ENCODE measurements around the gene SOX21. TPM values are rescaled to one million over a fixed set of nuclear protein-coding genes. Genes with fewer than 3 reads are reported as not detected.
A peak's percentile ranks its signal among the peaks of the same experiment; 100 is the strongest.

Gene SOX21
- total and polyA plus RNA-seq, 8 donors, result 2.4 to 32.4 (median 5.4) TPM; not detected in 1

DNA sequence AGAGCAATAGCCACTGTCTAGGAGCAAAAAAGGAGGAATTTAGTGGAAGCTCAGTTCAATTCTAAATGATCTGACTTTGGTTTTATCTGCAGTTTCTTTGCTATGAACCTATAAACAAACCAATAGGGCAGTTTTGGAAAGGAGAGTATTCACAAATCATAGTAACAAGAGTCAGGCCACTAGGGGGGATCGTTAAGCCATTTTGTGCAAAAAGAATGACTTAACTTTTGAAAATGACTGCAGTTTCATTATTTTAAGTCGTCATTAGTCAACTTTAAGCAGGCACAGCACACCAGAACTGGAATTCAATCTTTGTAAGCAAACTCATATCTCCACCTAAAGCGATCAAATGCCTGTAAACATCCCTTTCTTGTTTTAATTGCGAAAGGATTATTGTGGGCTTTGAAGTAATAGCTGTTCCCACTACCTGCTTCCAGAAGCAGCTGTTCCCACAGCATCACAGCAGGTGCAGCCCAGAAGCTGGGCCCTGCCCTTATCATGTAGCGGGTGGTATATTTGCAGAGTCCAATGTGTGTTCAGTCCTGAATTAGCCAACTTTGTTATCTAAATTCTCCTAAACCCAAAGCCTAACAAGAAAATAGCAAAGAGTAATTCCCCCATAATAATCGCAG lies 51.5 kb downstream of the SOX21 start:
- peak in 1 of 2 donors; percentile 49 for DNase-seq
- TF ChIP-seq, protein P1, sequence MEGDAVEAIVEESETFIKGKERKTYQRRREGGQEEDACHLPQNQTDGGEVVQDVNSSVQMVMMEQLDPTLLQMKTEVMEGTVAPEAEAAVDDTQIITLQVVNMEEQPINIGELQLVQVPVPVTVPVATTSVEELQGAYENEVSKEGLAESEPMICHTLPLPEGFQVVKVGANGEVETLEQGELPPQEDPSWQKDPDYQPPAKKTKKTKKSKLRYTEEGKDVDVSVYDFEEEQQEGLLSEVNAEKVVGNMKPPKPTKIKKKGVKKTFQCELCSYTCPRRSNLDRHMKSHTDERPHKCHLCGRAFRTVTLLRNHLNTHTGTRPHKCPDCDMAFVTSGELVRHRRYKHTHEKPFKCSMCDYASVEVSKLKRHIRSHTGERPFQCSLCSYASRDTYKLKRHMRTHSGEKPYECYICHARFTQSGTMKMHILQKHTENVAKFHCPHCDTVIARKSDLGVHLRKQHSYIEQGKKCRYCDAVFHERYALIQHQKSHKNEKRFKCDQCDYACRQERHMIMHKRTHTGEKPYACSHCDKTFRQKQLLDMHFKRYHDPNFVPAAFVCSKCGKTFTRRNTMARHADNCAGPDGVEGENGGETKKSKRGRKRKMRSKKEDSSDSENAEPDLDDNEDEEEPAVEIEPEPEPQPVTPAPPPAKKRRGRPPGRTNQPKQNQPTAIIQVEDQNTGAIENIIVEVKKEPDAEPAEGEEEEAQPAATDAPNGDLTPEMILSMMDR (IDR thresholded peaks at IDR 0.05), result no peak
- TF ChIP-seq EP300 (IDR thresholded peaks at IDR 0.05), result no peak
- no peak for TF ChIP-seq POLR2AphosphoS5 (IDR thresholded peaks at IDR 0.05)
- no peak for TF ChIP-seq POLR2A (IDR thresholded peaks at IDR 0.05)
- H3K4me3 ChIP-seq, result no peak overlapping the region
- no peaks in the 10 kb centered on the region for H3K9me3 ChIP-seq
- H3K4me1 ChIP-seq, result peaks cover 0 to 14% (median 2%) of the 10 kb centered on the region in 4 donors
- H3K27me3 ChIP-seq, result peaks cover 0 to 45% (median 5%) of the 10 kb centered on the region in 3 donors
- intact Hi-C loops (cut with DNase I; ENCODE audit: low total_unique reads), result no loop called here
- WGBS, 5 donors, result 15 to 34% (median 26%) methylated on average over 6 of the region's 6 CpGs
- H3K27ac ChIP-seq, result no peak overlapping the region
- H3K36me3 ChIP-seq, result no peaks in the 10 kb centered on the region

Small RNAs within 50 kb of the gene (small RNA-seq; reads per million reads assigned to genes)
- gene RN7SL585P, result 0 reads per million in 4 donors

Other genes with a start within 250 kb of the SOX21 start
- gene DCT, start 232.9 kb downstream of the SOX21 start, total RNA-seq, result under 1 TPM in 1 of 5 donors, not detected in 4; 0.73 TPM
- under 1 TPM in 2 of 3 donors, not detected in 1; 0.06 to 0.08 TPM for gene DCT, start 232.9 kb downstream of the SOX21 start, polyA plus RNA-seq
- gene TGDS, start 116.4 kb downstream of the SOX21 start, total RNA-seq, result 10 to 100 TPM in 2 of 5 donors, 1 to 10 TPM in 2, not detected in 1; 3.6 to 21.8 (median 12.6) TPM
- 10 to 100 TPM in 1 of 3 donors, 1 to 10 TPM in 2; 7.8 to 11.6 (median 8.2) TPM for gene TGDS, start 116.4 kb downstream of the SOX21 start, polyA plus RNA-seq
- 10 to 100 TPM in 1 of 5 donors, 1 to 10 TPM in 3, under 1 TPM in 1; under 0.01 to 12.9 (median 5.1) TPM for gene GPR180, start 110.7 kb downstream of the SOX21 start, total RNA-seq
- gene GPR180, start 110.7 kb downstream of the SOX21 start, polyA plus RNA-seq, result 1 to 10 TPM; 1.1 to 1.2 (median 1.1) TPM